ENCODE data around the gene TYW3.

- TF ChIP-seq CTCF (IDR thresholded peaks at IDR 0.05) (no peak), POLR2A (IDR thresholded peaks at IDR 0.05) (no peak)
Measured at GRCh38 chr1:74811436-74812179, 78.7 kb downstream of the TYW3 start.
